KOPT-K1 (cell line): ENCODE results near the gene SCGN.

Experiments
- H3K27ac ChIP-seq: fragments of 200-600 bp; sonication (generic); 2 replicates; pipeline ENCODE4 v1.5.1; 2016; ENCODE audit warnings: antibody characterized with exemption, mild to moderate bottlenecking, low read depth, low read length; ENCODE audit not compliant: poor library complexity, severe bottlenecking
- H3K36me3 ChIP-seq: fragments of 200-600 bp; sonication (generic); 2 replicates; pipeline ENCODE4 v1.5.1; 2017; ENCODE audit warnings: antibody characterized with exemption, mild to moderate bottlenecking, low read length, moderate library complexity; ENCODE audit not compliant: insufficient read depth
- H3K9me3 ChIP-seq: fragments of 200-600 bp; sonication (generic); 2 replicates; pipeline ENCODE4 v1.5.1; 2017; ENCODE audit warnings: antibody characterized with exemption, low read length, mild to moderate bottlenecking; ENCODE audit not compliant: insufficient read depth, poor library complexity, severe bottlenecking

SCGN gene

GRCh38 chr6:25686856-25687255 is 34.8 kb downstream of the SCGN start:
- H3K27ac ChIP-seq = no peak overlapping the region
- no peaks in the 10 kb centered on the region for H3K9me3 ChIP-seq
- H3K36me3 ChIP-seq = no peaks in the 10 kb centered on the region

- Histone ChIP-seq H3K9me3 (no peaks in the 10 kb centered on the region), H3K27ac (no peak overlapping the region), H3K36me3 (no peaks in the 10 kb centered on the region)
These were observed 38.0 kb downstream of the SCGN start for GRCh38 chr6:25689966-25690365.

DNA sequence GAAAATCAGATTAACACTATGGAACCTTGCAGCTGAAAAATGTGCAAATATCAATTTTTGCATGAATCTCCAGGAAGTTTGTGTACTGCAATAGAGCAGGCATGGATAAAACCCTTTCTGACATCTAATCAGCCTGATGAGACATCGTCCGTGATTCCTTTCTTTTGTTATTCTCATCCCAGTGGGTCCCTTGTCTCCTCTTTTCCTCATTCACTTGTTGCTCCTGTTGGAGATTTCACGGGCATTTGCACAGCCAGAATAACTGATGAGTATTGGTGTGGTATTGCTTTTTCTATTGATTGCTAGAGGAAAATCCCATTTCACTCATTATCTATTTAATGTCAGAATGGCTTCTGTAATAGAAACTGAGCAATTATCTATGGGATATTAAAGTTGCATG is 39.9 kb downstream of the SCGN start:
- Histone ChIP-seq H3K36me3 (no peaks in the 10 kb centered on the region), H3K9me3 (no peaks in the 10 kb centered on the region), H3K27ac (no peak overlapping the region)

DNA sequence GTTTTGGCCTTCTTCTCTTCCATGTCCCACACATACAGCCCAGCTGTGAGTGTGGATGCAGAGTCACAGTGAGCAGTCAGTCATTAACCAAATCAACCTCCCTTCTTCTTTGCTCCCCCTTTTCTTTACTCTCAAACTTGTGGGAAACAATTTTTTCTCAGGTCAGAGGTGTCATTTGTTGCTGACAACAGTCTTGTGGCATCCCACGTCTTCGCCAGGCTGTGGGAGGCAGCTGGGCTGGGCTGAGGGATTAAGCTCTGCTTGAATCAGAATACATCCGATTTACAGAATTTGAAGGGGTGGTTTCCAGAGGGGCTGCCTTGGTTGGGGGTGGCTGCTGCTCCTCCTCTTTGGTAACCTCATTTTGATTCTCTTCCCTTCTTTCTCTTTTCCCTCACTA is 40.5 kb downstream of the SCGN start:
- H3K9me3 ChIP-seq = no peaks in the 10 kb centered on the region
- H3K36me3 ChIP-seq = no peaks in the 10 kb centered on the region
- H3K27ac ChIP-seq = no peak overlapping the region

- H3K27ac ChIP-seq = no peak overlapping the region
- no peaks in the 10 kb centered on the region for H3K36me3 ChIP-seq
- H3K9me3 ChIP-seq = no peaks in the 10 kb centered on the region
These were observed 42.4 kb downstream of the SCGN start for GRCh38 chr6:25694366-25694765.

DNA sequence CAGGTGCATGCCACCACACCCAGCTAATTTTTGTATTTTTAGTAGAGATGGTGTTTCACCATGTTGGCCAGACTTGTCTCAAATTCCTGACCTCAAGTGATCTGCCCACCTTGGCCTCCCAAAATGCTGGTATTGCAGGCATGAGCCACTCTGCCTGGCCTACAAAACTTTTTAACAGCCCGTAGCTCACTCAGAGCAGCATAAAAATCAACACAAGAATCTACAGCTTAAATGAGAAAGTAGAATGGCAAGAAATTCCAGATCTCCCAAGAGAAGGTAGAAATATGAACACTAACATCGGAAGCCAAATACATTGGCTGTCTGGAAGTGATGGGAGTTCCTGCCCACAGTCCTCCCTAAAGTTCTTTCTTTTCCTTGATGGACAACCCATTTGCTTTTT is 43.7 kb downstream of the SCGN start:
- Histone ChIP-seq H3K36me3 (no peaks in the 10 kb centered on the region), H3K27ac (no peak overlapping the region), H3K9me3 (no peaks in the 10 kb centered on the region)

DNA sequence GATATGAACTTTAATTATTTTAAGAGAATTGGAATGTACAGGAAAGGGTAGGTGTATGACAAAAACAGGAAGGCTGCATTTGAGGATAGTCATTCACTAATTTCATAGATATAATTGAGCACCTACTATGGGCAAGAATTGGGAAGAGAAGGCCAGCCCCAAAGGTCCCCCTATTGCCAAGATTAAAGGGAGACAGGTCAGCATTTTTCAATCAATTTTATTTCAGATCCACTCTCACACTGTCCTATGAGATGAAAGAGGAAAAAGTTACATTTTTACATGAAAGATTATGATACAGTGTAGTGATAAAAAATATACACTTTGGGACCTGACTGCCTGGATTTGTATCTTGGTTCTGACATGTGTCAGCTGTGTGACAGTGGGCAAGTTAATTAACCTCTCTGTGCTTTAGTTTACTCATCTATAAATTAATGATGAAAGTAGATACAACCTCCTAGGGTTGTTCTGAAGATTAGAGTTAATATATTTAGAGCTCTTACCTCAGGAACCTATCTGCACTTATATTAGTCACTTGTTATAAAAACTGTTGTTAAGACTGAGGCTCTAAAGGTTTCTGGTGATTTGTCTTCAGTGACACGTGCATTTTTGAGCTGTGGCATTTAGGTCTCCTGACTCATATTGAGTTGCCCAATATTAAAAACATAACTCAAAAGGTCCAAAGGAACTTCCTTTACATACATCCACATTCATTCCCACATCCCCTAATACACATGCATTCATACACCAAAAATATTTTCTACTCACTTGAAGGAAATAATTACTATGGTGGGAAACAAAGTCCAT is 45.7 kb downstream of the SCGN start:
- Histone ChIP-seq H3K9me3 (no peaks in the 10 kb centered on the region), H3K36me3 (no peaks in the 10 kb centered on the region), H3K27ac (no peak overlapping the region)

- Histone ChIP-seq H3K27ac (no peak overlapping the region), H3K36me3 (no peaks in the 10 kb centered on the region), H3K9me3 (no peaks in the 10 kb centered on the region)
These were observed 46.6 kb downstream of the SCGN start for GRCh38 chr6:25698631-25699030.

DNA sequence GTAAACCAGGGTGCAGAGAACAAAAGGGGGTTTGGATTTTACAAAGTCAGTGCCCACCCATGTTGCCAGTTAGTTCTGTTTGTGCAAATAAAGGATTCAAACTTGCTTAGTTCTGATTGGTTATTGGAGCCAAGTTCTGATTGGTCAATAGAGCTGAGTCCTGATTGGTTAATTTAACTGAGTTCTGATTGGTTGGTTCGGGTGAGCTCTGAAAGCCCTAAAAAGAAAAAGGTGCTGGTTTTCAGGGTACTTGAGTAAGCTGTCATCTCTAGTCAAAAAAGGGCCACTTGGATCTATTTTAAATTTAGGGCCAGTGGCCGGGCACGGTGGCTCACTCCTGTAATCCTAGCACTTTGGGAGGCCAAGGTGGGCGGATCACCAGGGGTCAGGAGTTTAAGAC is 47.6 kb downstream of the SCGN start:
- no peaks in the 10 kb centered on the region for H3K9me3 ChIP-seq
- no peaks in the 10 kb centered on the region for H3K36me3 ChIP-seq
- H3K27ac ChIP-seq = no peak overlapping the region

DNA sequence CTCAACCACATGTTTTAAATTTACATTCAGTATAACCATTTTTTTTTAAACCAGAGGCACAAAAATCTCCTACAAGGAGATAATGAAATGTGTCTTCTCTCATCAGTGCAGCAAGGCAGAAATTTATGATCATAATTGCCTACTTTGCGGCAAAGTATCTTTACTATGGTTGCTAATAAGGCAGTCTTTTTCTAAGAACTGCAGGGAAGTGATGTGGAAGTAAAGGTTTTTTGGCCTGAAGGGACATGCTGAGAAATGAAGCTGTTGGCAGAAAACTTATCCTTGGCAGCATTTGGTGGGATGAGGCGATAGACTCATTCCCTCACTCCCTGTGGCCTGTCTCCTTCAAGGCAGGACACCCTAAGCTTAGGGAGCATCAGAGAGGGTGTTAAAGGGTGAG is 48.7 kb downstream of the SCGN start:
- Histone ChIP-seq H3K27ac (no peak overlapping the region), H3K9me3 (no peaks in the 10 kb centered on the region), H3K36me3 (no peaks in the 10 kb centered on the region)

DNA sequence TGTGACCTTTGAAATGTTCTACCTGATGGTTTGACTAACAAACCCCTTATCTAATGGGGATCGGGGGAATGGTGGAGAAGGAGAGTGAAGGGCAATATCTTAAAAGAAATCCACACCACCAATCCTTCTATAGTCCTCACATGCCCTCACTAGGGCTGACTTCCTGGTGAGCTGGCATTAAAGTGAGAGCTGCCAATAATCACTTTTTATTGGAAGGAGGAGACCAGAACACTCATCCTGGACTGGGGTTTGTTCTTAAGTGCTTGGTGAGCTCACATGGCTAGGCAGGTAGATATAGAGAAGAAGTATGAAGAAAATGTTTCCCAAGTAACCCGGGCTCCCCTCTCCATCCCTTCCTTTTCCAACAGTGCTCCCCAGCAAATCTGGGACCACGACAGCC is 49.8 kb downstream of the SCGN start:
- Histone ChIP-seq H3K36me3 (no peaks in the 10 kb centered on the region), H3K9me3 (no peaks in the 10 kb centered on the region), H3K27ac (no peak overlapping the region)

DNA sequence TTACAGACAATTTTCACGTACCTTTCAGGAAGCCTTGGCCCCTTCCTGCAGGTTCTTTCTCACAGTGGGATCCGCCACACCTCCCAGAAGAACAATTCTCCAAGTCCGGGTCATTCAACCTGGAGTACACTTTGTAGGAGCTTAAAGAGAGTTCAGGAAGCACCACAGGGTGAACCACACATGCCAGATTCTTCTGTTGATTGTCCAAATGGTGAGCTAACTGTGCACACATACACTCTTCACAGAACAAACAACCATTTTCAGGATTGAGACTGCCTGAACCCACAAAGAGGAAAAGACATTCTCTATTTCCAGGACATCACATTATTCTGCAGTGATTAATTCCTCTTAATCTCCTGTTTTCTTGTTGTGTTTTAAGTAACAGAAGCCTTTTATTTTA is 51.0 kb downstream of the SCGN start:
- Histone ChIP-seq H3K36me3 (no peaks in the 10 kb centered on the region), H3K27ac (no peak overlapping the region), H3K9me3 (no peaks in the 10 kb centered on the region)

- Histone ChIP-seq H3K9me3 (no peaks in the 10 kb centered on the region), H3K27ac (no peak overlapping the region)
These were observed 52.0 kb downstream of the SCGN start for GRCh38 chr6:25704001-25704400.

GRCh38 chr6:25706314-25707014 is 54.4 kb downstream of the SCGN start:
- H3K36me3 ChIP-seq = no peaks in the 10 kb centered on the region
- no peak overlapping the region for H3K27ac ChIP-seq
- no peaks in the 10 kb centered on the region for H3K9me3 ChIP-seq

More at GRCh38 chr6:25704001-25704400, 52.0 kb downstream of the SCGN start:
- H3K36me3 ChIP-seq = no peaks in the 10 kb centered on the region

GRCh38 chr6:25709761-25710160 is 57.7 kb downstream of the SCGN start:
- Histone ChIP-seq H3K36me3 (no peaks in the 10 kb centered on the region), H3K27ac (no peak overlapping the region), H3K9me3 (no peaks in the 10 kb centered on the region)

DNA sequence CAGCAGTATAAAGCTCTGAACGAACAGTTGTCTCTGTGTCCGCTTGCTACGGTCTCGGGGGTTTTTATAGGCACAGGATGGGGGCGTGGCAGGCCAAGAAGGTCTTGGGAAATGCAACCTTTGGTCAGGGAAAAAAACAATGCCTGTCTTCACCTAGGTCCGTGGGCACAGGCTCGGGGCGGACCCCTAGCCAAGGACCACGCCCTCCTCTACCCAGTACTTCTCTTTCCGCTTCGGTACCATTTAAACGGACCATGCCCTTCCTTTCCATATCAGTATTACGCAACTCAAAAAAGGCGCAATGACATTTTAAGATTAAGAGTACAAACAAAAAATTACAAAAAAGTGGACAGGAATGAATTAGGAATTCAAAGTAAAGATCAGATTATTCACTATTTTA is 58.3 kb downstream of the SCGN start:
- H3K36me3 ChIP-seq = no peaks in the 10 kb centered on the region
- no peaks in the 10 kb centered on the region for H3K9me3 ChIP-seq
- H3K27ac ChIP-seq = no peak overlapping the region
